Psoas muscle (tissue), 8 donors: ENCODE measurements around the gene CUX1. TPM values are rescaled to one million over a fixed set of nuclear protein-coding genes. Genes with fewer than 3 reads are reported as not detected.

Experiments
- ATAC-seq, 4 donors: fragments of 200-7000 bp; cut with Tn5 transposase; one replicate each; pipeline ENCODE4 v1.9.1; 2020; ENCODE audit warnings: moderate library complexity in 3 of 4, mild to moderate bottlenecking in 2 of 4
- DNase-seq, 2 donors: peaks; one replicate each; pipeline ENCODE4 v3.0.0-alpha.2; 2020
- H3K27ac ChIP-seq: fragments of 200-600 bp; one replicate; pipeline ENCODE4 v1.8.0; 2022
- H3K27me3 ChIP-seq, 3 donors: fragments of 200-600 bp in 1 of 3; one replicate each; pipeline versions ENCODE4 v1.6.1 to v1.8.0; 2013 to 2022; ENCODE audit warnings: low read length in 2 of 3, mild to moderate bottlenecking in 2 of 3, moderate library complexity in 1 of 3; ENCODE audit not compliant: insufficient read depth in 3 of 3
- H3K36me3 ChIP-seq, 2 donors: fragments of 200-600 bp in 1 of 2; one replicate each; pipeline versions ENCODE4 v1.6.1 to v1.8.0; 2013 to 2022; ENCODE audit warnings: low read depth in 1 of 2, mild to moderate bottlenecking in 1 of 2, moderate library complexity in 1 of 2; ENCODE audit not compliant: insufficient read depth in 1 of 2
- H3K4me1 ChIP-seq: fragments of 200-600 bp; one replicate; pipeline ENCODE4 v1.8.0; 2022
- H3K4me3 ChIP-seq: fragments of 200-600 bp; one replicate; pipeline ENCODE4 v1.8.0; 2022; ENCODE audit warnings: mild to moderate bottlenecking
- H3K9me3 ChIP-seq: fragments of 200-600 bp; one replicate; pipeline ENCODE4 v1.8.0; 2022
- WGBS, 3 donors: extraction: QIAGEN DNeasy Blood & Tissue Kit; methylation state at CpG; one replicate each; pipeline versions ENCODE4 v1.1.6 to v1.1.7; 2013; 5-methylcytosine and 5-hydroxymethylcytosine counted together
- intact Hi-C, 2 donors: fragments of 100-400 bp; cut with DNase I; formaldehyde crosslinking; loops; one replicate each; pipeline versions ENCODE4 v1.11.0 to v1.14.2; 2022
- polyA plus RNA-seq, 3 donors: library from polyadenylated mRNA; stranded (reverse); fragments of 200-250 nt; gene quantifications; one replicate each; pipeline ENCODE4 v1.2.3, GENCODE V29; 2013
- total RNA-seq, 4 donors: library from RNA; stranded (reverse); fragmentation: NEBNext Ultra II Directional in 2 of 4; extraction: Animal tissue kit (Norgen Biotek cat#: 25700) in 2 of 4; gene quantifications; one replicate each; pipeline versions ENCODE4 v1.2.1 to v1.2.4, GENCODE V29; 2021 to 2023
- TF ChIP-seq, protein P1 (sequence below): fragments of 200-600 bp; IDR thresholded peaks from one replicate; pipeline ENCODE4 v1.8.0; 2022; ENCODE audit warnings: antibody characterized with exemption
- donor health status: healthy with polysubstance abuse.
- donor health status: DM: no; HTN: no; CAD: no; lungs with moderate emphysema.
- donor health status: Bipolar disorder and iron deficiency.
- donor health status: healthy.
- donor health status: DM: yes; HTN: yes; CAD: no.
- donor health status: DM: no; HTN: no; CAD: no.
- donor health status: DM: no; HTN: no; CAD: no.
- donor health status: DM: yes; HTN: yes; CAD: no.

CUX1 gene
- total and polyA plus RNA-seq, 7 donors, result 12.5 to 95.6 (median 72.4) TPM

DNA sequence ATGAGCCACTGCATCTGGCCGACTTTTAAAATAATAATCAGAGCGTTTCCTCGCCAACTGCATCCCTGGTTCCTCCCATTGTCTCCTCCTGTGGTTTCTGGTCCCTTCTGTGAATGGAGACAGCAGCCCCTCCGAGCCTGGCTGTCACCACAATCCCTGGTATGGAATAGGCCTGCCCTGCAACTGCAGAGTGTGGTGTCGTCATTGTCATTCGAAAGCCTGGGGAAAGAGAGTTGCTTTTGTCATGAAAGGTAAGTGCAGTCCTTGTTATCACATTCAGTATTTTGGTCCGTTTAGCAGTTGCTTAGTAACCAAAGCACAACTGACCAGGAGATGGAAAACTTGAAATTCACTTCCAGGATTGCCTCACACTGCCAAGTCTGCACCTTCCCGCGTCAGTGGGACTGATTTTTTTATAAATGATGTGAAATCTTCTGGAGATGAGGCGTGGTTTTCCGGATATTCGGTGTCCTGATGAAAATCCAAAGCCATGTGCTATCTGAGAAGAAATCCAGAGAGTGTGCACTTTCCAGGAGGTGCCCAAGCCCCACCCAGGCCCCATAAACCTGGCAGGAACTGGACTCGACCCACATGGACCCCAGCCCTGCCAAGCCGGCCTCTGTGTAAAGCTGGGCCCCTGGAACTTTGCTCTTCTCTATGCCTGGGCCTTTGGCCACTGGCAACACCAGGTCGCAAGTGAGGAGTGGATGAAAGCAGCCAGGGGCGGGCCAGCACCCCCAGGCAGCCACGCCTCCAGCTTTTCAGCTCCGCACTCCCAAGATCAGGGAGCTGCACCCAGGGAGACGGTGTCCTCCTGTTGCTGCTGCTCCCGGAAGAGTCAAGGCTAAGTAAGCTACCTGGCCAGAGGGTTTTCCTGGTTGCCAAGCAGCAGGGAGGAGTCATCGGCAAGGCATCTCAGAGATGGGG lies 335.5 kb downstream of the CUX1 start:
- WGBS, 3 donors, result 50 to 52% (median 50%) methylated on average over 21 of the region's 21 CpGs
- Histone ChIP-seq H3K4me1 (no peaks in the 10 kb centered on the region), H3K36me3 (no peaks in the 10 kb centered on the region), H3K9me3 (no peaks in the 10 kb centered on the region), H3K4me3 (no peak overlapping the region), H3K27me3 (no peaks in the 10 kb centered on the region), H3K27ac (no peak overlapping the region)
- ATAC-seq (peak in 3 of 4 donors; percentile 23 to 31 (median 26)), DNase-seq (no peak)
- TF ChIP-seq, protein P1, sequence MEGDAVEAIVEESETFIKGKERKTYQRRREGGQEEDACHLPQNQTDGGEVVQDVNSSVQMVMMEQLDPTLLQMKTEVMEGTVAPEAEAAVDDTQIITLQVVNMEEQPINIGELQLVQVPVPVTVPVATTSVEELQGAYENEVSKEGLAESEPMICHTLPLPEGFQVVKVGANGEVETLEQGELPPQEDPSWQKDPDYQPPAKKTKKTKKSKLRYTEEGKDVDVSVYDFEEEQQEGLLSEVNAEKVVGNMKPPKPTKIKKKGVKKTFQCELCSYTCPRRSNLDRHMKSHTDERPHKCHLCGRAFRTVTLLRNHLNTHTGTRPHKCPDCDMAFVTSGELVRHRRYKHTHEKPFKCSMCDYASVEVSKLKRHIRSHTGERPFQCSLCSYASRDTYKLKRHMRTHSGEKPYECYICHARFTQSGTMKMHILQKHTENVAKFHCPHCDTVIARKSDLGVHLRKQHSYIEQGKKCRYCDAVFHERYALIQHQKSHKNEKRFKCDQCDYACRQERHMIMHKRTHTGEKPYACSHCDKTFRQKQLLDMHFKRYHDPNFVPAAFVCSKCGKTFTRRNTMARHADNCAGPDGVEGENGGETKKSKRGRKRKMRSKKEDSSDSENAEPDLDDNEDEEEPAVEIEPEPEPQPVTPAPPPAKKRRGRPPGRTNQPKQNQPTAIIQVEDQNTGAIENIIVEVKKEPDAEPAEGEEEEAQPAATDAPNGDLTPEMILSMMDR, result no peak
- intact Hi-C loops, result no loop called here

DNA sequence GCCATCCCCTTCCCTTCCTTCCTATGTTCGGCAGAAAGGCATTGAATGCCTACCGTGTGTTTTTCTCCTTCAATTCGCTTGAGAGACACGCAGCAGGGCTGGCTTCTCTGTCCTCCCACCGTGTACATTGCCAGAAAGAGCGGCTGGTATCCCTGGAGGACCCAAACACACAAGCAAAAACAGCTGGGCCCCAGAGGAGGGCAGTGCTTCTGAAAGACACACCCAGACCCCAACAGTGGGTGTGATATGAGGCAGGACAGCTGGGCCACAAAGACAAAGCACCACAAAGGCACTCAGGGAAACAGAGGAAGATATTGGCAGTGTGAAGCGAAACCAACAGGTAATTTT lies 336.1 kb downstream of the CUX1 start:
- H3K4me3 ChIP-seq, result no peak overlapping the region
- H3K27ac ChIP-seq, result no peak overlapping the region
- DNase-seq (no peak), ATAC-seq (no peak)
- no peaks in the 10 kb centered on the region for H3K27me3 ChIP-seq
- TF ChIP-seq, protein P1, result no peak
- no peaks in the 10 kb centered on the region for H3K9me3 ChIP-seq
- WGBS, 3 donors, result 58 to 65% (median 62%) methylated on average over 7 of the region's 7 CpGs
- H3K4me1 ChIP-seq, result no peaks in the 10 kb centered on the region
- peaks cover 0 to 5% of the 10 kb centered on the region in 2 donors for H3K36me3 ChIP-seq
- intact Hi-C loops, result no loop called here

DNA sequence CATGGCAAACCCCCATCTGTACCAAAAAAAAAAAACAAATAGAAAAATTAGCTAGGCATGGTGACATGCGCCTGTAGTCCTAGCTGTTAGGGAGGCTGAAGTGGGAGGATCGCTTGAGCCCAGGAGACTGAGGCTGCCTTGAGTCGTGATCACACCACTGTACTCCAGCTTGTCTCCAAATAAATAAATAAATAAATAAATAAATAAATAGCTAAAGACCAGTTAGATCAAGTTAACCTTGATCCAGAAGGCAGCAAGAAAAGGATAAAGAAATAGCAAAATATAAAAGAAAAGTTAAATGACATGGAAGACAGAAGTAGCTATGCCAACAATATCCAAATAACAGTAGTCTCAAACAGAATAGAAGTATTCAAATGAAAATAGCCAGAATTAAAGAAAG lies 337.0 kb downstream of the CUX1 start:
- Histone ChIP-seq H3K4me3 (no peak overlapping the region), H3K27ac (no peak overlapping the region), H3K27me3 (no peaks in the 10 kb centered on the region), H3K9me3 (no peaks in the 10 kb centered on the region), H3K4me1 (no peaks in the 10 kb centered on the region), H3K36me3 (peaks cover 0 to 12% of the 10 kb centered on the region in 2 donors)
- ATAC-seq (no peak), DNase-seq (no peak)
- 98 to 99% (median 99%) methylated on average over 3 of the region's 3 CpGs for WGBS, 3 donors
- TF ChIP-seq, protein P1, result no peak
- intact Hi-C loops, result no loop called here

DNA sequence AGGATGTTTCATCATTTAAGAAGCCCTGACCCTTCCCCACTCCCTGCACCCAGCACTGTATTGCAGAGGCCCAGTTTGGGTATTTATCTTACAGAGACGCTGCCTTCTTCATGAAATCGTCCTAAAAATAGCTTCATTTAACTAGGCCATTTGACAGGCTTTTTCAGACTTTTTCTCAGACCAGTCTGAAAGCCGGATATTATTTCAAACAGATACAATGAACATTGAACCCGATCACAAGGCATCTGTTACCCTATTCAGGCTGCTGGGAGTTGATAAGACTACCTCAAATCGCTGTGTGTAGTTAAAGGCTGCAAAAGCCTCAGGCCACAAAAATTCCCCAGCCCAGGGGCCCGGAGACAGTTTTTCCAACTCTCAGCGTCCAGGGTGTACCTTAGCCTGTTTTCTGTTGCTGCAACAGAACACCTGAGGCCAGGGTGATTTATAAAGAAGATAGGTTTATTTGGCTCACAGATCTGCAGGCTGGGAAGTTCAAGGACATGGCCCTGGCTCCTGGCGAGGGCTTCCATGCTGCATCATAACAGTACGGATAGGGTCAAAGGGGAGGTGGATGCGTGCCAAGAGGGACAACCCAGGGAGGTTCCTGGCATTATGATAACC lies 338.5 kb downstream of the CUX1 start:
- WGBS, 3 donors, result 78 to 84% (median 79%) methylated on average over 10 of the region's 10 CpGs
- Histone ChIP-seq H3K4me3 (no peak overlapping the region), H3K4me1 (no peaks in the 10 kb centered on the region), H3K9me3 (no peaks in the 10 kb centered on the region), H3K36me3 (peaks cover 0 to 20% of the 10 kb centered on the region in 2 donors), H3K27ac (no peak overlapping the region), H3K27me3 (no peaks in the 10 kb centered on the region)
- DNase-seq (no peak), ATAC-seq (no peak)
- intact Hi-C loops, result no loop called here
- TF ChIP-seq, protein P1, result no peak
